ENCODE data around the gene SF3B1. TPM values are rescaled to one million over a fixed set of nuclear protein-coding genes. Genes with fewer than 3 reads are reported as not detected.

Gene SF3B1
- total RNA-seq, 2 donors from 2014 or later = 361 to 396 TPM

DNA sequence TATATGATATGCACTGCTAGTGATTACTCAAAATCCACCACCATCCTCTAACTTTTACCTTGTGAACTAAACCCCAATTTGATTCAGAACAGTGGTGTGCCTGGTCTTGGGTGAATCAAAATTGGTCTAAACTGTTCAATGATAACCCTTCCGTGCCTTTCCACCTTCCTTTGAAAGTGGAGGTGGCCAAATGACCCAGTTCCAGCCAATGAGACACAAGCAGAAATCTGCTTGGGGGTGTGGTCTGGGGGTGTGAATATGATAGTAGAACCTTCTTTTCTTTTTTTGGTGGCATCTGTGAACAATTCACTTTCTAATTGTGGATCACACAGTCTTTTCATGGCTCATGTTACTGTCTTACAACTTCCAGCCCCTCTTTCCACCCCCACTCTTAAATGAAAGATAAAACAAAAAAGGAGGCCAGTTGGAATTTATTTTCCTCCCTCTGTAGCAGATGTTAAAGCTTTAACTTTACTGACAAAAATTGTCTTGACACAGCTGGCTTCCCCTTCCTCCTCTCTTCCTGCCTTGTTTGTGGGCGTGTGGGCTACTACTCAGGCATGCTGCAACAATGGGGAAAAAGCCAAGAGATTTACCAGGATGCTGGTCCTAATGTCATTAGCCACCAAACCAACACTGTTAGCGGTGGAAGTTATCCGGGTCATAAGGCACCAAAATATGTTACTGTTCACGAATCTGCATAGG is 65.4 kb downstream of the SF3B1 start:
- no peaks in the 10 kb centered on the region for H3K36me3 ChIP-seq (replicated peaks in 1 of 2; ENCODE audit: insufficient read depth in 1 of 2, low read depth in 2 of 2)
- ATAC-seq (no peak), DNase-seq (no peak)
- no peak overlapping the region for H3K4me3 ChIP-seq
- no peaks in the 10 kb centered on the region for H3K9me3 ChIP-seq
- no peak overlapping the region for H3K27ac ChIP-seq
- no peaks in the 10 kb centered on the region for H3K27me3 ChIP-seq
- TF ChIP-seq, protein P1, sequence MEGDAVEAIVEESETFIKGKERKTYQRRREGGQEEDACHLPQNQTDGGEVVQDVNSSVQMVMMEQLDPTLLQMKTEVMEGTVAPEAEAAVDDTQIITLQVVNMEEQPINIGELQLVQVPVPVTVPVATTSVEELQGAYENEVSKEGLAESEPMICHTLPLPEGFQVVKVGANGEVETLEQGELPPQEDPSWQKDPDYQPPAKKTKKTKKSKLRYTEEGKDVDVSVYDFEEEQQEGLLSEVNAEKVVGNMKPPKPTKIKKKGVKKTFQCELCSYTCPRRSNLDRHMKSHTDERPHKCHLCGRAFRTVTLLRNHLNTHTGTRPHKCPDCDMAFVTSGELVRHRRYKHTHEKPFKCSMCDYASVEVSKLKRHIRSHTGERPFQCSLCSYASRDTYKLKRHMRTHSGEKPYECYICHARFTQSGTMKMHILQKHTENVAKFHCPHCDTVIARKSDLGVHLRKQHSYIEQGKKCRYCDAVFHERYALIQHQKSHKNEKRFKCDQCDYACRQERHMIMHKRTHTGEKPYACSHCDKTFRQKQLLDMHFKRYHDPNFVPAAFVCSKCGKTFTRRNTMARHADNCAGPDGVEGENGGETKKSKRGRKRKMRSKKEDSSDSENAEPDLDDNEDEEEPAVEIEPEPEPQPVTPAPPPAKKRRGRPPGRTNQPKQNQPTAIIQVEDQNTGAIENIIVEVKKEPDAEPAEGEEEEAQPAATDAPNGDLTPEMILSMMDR (IDR thresholded peaks at IDR 0.05) = no peak
- TF ChIP-seq POLR2A (IDR thresholded peaks at IDR 0.05) = no peak
- intact Hi-C loops (cut with DNase I) = no loop called here
- no peaks in the 10 kb centered on the region for H3K4me1 ChIP-seq
- 63 to 69% methylated on average over 5 of the region's 5 CpGs for WGBS, 2 donors

DNA sequence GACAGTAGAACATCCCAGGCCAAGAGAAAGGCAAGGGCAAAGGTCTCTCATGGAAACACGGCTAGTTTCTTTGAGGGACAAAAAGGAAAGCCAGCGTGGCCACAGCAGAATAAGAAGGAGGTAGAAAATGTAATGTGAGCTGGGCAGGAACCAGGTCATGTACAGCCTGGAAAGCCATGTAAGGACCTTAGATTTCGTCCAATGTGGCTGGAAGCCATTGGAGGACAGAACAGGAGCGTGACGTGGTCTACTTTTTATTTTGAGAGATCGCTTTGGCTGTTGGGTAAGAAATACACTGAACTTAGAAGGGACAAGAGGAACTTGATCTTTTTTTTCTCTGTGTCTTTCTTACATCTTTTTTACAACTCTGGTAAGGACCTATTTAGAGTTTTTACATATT is 66.4 kb downstream of the SF3B1 start:
- TF ChIP-seq POLR2A (IDR thresholded peaks at IDR 0.05) = no peak
- TF ChIP-seq, protein P1 (IDR thresholded peaks at IDR 0.05) = no peak
- Histone ChIP-seq H3K4me3 (no peak overlapping the region), H3K4me1 (no peaks in the 10 kb centered on the region), H3K27me3 (no peaks in the 10 kb centered on the region), H3K9me3 (no peaks in the 10 kb centered on the region), H3K27ac (no peak overlapping the region), H3K36me3 (replicated peaks in 1 of 2; ENCODE audit: insufficient read depth in 1 of 2, low read depth in 2 of 2) (no peaks in the 10 kb centered on the region)
- WGBS, 2 donors = 71 to 74% methylated on average over 6 of the region's 6 CpGs
- DNase-seq = no peak
- intact Hi-C loops (cut with DNase I) = no loop called here
- ATAC-seq = no peak

GRCh38 chr2:197363998-197364397 is 70.8 kb downstream of the SF3B1 start:
- Histone ChIP-seq H3K27ac (no peak overlapping the region), H3K4me1 (no peaks in the 10 kb centered on the region), H3K9me3 (no peaks in the 10 kb centered on the region), H3K27me3 (no peaks in the 10 kb centered on the region), H3K4me3 (no peak overlapping the region), H3K36me3 (replicated peaks in 1 of 2; ENCODE audit: insufficient read depth in 1 of 2, low read depth in 2 of 2) (no peaks in the 10 kb centered on the region)
- no peak for ATAC-seq
- TF ChIP-seq POLR2A (IDR thresholded peaks at IDR 0.05) = no peak
- TF ChIP-seq, protein P1 (IDR thresholded peaks at IDR 0.05) = no peak
- 60% methylated on average over 5 of the region's 5 CpGs for WGBS, 2 donors
- intact Hi-C loops (cut with DNase I) = no loop called here
- no peak for DNase-seq

GRCh38 chr2:197360744-197361156 is 74.1 kb downstream of the SF3B1 start:
- TF ChIP-seq, protein P1 (IDR thresholded peaks at IDR 0.05) = no peak
- TF ChIP-seq POLR2A (IDR thresholded peaks at IDR 0.05) = no peak
- Histone ChIP-seq H3K9me3 (no peaks in the 10 kb centered on the region), H3K36me3 (replicated peaks in 1 of 2; ENCODE audit: insufficient read depth in 1 of 2, low read depth in 2 of 2) (no peaks in the 10 kb centered on the region), H3K27me3 (no peaks in the 10 kb centered on the region), H3K4me1 (no peaks in the 10 kb centered on the region), H3K27ac (no peak overlapping the region), H3K4me3 (no peak overlapping the region)
- intact Hi-C loops (cut with DNase I) = no loop called here
- ATAC-seq (no peak), DNase-seq (no peak)

- no peaks in the 10 kb centered on the region for H3K9me3 ChIP-seq
- no peaks in the 10 kb centered on the region for H3K36me3 ChIP-seq (replicated peaks in 1 of 2; ENCODE audit: insufficient read depth in 1 of 2, low read depth in 2 of 2)
- H3K4me1 ChIP-seq = no peaks in the 10 kb centered on the region
- intact Hi-C loops (cut with DNase I) = no loop called here
- DNase-seq (no peak), ATAC-seq (no peak)
- no peak overlapping the region for H3K27ac ChIP-seq
- H3K27me3 ChIP-seq = no peaks in the 10 kb centered on the region
- TF ChIP-seq, protein P1 (IDR thresholded peaks at IDR 0.05) = no peak
- no peak for TF ChIP-seq POLR2A (IDR thresholded peaks at IDR 0.05)
- WGBS, 2 donors = 100% methylated on average over 1 of the region's 1 CpG
- H3K4me3 ChIP-seq = no peak overlapping the region
Observed at GRCh38 chr2:197359859-197360258, 75.0 kb downstream of the SF3B1 start.
